GM21737 (cell line): Measurements from ENCODE around the gene PARP4.
A peak's percentile ranks its signal among the peaks of the same experiment; 100 is the strongest.
"Not testable (repeated sequence)": the region's sequence is repeated elsewhere in the genome, so short reads cannot be mapped to it uniquely, and the experiment has no call there.

Experiments used
- ATAC-seq: cut with Tn5 transposase; IDR thresholded peaks from one replicate; pipeline ENCODE4 v1.9.1; 2021; ENCODE audit warnings: mild to moderate bottlenecking, moderate library complexity; ENCODE audit not compliant: unreplicated experiment

Gene PARP4

DNA sequence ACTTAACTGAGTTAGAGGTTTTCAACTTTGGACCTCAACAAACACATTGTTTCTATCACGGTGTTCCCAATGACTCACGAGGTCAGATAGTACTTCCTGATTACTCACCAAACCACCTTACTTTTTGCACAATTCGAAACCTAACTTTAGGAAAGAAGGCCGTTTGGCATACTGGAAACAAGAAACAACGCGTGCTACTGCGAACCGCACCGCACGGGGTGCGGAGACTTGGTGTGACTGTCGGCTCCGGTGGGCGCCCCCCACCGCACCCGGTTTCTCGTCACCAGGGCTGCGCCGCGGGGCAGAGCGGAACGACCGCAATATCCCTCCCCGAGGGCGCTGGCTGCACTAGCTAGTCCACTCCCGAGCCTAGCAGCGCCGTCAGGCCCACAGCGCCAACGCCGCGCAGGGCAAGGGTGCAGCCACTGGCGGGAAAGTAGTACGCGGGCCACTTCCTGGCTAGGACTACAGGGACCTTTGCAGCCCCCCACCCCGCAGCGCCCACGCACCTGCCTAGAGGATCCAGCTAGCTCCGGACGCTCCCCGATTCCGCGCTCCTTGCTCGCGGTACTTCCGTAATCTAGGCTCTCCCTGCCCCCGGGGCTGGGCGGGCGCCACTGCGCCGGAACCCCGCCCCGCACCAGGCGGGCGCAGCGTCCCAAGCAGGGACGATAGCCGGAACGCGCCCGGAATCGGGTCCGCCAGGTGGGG lies at the start of gene PARP4:
Gene PARP4, minus strand, starts transcription at position 582 of the 711 bp plus-strand sequence. CDS start 9,002 bp downstream, outside the sequence.
- peak; percentile 72 for ATAC-seq

DNA sequence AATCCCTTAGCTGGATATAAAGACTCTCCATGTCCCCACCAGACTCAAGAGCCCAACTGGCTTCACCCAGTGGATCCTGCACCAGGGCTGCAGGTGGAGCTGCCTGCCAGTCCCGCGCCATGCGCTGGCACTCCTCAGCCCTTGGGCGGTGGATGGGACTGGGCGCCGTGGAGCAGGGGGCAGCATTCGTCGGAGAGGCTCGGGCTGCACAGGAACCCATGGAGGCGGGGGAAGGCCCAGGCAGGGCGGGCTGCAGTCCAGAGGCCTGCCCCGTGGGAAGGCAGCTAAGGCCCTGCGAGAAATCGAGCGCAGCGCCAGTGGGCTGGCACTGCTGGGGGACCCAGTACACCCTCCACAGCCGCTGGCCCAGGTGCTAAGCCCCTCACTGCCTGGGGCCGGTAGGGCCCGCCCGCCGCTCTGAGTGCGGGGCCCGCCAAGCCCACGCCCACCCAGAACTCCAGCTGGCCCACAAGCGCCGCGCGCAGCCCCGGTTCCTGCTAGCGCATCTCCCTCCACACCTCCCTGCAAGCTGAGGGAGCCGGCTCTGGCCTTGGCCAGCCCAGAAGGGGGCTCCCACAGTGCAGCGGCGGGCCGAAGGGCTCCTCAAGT lies 48.1 kb upstream of the PARP4 start:
- ATAC-seq: not testable (repeated sequence)

DNA sequence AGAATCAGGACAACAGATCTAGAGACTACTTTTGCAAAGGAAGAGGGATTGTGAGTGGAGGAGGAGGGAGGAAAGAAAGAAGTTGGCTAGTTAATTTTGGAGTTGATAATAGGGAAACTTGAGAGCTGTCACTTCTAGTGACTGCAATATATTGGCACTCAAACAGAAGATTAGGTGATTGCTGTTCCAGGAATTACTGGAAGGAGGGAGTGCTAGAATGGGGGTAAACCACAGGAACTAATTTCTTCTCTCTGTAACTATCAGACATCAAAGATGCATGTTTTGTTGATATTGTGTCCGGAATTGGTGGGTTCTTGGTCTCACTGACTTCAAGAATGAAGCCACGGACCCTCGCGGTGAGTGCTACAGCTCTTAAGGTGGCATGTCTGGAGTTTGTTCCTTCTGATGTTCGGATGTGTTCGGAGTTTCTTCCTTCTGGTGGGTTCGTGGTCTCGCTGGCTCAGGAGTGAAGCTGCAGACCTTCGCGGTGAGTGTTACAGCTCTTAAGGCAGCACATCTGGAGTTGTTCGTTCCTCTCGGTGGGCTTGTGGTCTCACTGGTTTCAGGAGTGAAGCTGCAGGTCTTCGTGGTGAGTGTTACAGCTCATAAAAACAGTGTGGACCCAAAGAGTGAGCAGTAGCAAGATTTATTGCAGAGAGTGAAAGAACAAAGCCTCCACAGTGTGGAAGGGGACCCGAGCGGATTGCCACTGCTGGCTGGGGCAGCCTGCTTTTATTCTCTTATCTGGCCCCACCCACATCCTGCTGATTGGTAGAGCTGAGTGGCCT lies 47.0 kb upstream of the PARP4 start:
- ATAC-seq: not testable (repeated sequence)

DNA sequence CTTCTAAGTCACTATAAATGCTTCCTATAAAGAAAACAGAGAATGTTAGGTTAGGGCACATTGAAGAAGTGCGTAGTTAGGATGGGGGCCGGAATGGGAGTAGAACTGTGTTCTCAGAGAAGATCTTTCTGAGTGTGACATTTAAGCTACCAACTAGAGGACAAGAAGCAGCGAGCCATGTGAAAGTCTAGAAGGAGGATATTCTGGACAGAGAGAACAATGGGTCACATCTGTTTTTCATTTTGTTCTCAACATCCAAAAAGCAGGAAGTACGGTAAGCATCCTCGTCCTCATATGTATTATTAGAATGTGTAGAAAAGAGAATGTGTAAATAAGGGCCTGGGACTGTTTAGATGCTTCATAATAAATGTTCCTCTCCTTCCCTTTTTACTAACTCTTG lies 44.5 kb upstream of the PARP4 start:
- no peak for ATAC-seq

DNA sequence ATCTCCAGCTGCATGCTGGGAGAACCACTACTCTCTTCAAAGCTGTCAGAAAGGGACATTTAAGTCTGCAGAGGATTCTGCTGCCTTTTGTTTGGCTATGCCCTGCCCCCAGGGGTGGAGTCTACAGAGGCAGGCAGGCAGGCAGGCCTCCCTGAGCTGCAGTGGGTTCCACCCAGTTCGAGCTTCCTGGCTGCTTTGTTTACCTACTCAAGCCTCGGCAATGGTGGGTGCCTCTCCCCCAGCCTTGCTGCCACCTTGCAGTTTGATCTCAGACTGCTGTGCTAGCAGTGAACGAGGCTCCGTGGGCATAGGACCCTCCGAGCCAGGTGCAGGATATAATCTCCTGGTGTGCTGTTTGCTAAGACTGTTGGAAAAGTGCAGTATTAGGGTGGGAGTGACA lies 41.3 kb upstream of the PARP4 start:
- ATAC-seq: not testable (repeated sequence)

DNA sequence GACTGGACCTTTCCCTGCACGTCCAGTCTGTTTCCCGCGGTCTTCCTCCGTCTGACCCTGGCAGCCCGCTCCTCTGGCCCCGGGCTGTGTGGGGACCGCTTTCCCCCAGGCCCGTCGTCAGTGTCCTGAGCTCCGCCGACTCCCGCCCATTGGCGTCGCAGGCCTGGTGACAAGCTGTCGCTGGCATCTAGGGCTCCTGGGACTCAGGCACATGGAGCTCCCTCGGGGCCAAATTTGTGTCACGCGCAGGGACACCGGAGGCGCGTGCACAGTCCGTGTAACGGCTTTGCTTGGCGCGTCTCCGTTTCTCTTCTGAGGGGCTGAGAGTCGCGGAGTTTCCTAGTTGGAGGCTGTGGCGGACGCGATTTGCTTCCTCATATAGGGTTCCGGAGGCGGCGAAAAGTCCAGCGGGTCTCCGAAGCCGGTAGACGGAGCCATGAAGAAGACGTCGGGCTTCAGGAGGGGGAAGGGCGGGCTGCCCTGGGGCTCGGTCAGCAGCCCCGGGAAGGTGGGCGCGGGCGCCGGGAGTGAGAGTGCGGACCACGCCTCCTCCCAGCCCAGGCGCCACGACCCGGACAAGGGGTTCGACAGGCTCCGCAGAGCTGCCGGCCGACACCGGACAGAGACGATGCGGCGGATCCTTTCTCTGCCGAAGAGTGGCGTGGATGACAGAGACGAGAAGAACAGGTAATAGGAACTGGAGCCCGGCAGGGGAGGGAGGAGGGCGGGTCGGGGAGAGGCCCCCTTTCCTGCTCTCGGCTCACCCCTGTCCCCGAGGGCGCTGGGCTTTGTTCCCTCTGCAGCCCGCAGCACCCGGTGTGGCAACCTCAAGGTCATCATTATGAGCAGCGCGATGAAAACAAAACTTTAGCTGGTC lies 29.1 kb upstream of the PARP4 start:
- ATAC-seq: not testable (repeated sequence)

DNA sequence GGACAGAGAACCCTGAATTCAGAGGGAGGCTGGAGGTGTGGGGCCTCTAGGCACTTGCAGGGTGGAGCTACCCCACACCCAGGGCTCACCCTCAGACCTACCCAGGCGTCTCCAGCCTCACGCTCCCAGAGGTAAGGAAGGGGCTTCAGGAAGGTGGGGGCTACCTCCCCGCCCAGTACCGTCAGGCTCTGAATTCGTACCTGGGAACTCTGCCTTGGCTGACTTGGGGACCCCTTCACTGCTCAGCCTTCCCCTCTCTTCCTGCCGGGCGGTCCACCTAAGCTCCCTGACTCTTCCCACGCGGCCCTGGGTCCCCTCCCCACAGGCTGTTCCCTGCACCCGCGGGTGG lies 28.5 kb upstream of the PARP4 start:
- ATAC-seq: no peak

DNA sequence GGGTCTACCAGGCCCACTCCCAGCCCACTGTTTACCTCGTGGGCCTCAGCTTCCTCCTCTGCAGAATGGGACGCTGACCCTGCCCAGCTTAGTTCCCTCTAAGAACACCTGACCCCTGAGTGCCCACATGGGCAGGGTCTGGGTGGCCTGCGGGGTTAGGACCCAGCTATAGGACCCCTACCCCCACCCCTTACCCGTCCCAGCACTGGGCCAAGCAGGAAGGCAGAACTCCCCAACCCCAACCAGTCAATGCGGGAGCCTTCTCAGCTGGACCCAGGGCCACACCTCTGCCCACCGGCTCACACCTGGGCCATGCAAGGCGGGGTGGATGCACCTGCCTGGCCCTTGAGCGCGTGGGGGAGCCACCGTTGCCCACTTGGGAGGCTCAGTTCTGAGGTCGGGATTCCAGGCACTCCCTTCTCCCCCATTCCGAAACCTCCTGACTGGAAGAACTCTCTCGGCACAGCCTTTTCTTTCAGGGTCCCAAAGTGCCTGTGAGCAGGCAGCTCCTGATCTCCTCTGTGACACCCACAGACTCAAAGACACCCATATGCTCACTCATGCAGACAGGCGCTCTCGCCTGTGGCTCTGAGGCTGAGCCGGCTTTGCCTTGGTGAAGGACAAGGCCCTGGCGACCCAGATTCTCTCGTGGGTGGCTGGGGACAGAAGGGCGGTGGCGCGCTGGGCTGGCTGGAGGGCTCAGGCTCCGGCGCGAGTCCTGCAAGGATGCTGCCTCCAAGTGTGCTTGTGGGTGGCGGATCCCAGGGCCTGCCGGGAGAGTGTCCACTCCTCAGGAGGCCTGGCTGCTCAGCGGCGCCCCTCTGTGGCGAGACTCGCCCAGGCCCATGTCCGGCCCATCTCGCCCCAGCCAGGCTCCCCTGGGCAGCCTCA lies 27.9 kb upstream of the PARP4 start:
- ATAC-seq: no peak

DNA sequence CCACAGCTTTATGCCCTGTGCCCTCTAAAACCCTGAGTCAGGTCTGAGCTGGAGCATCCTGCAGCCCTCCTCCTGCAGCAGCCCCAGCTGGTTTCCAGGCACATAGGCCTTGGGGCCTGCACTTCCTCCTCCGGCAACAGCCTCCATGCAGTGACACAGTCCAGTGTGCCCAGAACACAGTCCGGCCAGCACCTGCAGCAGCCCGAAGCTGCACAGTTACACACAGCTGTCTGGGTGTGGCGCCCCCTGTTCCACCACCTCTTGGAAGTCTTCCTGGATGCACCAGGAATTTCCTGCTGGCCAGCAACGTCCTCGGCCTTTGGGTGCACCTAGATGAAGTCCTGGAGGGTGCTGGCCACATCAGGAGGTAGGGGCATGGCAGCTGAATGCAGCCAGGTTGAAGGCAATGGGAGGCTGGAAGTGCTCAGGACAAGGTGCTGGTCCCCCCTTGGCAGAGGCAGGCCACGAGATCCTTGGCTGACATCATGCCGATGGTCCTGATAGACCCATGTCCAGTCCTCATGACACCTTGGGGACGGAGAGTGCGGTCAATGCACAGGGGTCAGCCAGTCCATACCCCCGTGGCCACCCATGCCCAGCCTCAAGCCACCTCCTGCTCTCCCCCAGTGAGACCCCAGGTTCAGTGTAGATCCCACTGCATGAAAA lies 27.1 kb upstream of the PARP4 start:
- no peak for ATAC-seq

DNA sequence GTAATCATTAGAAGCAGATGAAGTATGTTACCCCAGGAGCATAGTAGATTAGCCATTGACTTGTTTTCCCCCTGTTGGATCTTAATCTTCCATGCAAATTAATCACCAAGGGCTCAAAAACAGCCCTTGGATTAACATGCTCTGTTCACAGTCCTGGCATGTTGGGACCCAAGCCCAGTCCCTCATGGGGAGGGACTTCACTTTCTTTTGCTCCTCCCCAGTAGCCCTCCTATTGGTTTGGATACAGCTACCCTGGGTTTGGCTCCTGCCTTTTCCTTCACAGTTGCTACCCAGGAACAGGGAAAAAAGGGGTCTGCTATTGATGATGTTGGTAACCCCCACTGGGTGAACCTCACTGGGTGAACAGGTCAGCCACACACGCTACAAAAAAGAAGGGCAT lies 16.9 kb upstream of the PARP4 start:
- no peak for ATAC-seq

DNA sequence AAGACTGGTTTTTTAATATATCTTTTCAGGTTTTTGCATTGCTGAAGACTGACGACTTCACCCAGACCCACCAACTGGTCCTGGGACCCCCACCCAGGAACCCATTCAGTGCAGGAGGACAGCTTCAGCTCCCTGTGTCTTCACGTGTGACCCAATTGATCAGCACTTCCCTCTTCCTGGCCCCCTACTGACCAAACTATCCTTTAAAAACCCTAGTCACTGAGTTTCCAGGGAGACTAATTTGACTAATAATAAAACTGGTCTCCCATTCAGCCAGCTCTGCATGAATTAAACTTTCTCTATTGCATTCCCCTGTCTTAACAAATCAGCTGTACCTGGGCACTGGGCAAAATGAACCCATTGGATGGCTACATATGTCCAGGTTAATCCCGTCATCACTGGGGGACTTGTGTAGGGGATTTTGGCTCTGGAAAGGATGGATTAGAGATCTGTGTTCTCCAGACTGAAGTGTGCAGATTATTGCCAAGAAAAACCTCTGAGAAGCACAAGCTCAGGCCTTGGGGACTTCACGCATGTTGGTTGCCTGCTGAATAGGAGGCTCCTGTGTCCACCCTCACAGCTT lies 16.3 kb upstream of the PARP4 start:
- ATAC-seq: no peak

DNA sequence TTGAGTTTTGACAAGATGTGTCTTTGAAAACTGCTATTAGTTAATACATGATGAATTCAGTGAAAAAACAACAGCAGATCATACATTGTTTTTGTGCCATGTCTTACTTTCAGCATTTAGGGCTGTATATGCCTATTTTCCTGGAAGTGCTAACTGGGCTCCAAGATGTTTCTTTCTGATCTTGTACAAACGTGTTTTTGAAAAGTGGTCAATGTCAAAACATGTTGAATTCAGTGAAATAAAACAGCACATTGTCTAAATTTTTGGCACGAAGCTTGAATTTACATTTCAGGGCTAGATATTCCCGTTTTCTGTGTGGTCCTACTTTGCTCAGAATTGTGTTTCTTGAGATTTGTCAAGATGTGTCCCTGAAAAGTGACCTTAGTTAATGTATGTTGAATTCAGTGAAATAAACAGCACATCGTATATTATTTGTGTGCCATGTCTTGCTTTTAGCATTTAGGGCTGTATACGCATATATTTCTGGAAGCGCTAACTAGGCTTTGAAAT lies 14.7 kb upstream of the PARP4 start:
- no peak for ATAC-seq

DNA sequence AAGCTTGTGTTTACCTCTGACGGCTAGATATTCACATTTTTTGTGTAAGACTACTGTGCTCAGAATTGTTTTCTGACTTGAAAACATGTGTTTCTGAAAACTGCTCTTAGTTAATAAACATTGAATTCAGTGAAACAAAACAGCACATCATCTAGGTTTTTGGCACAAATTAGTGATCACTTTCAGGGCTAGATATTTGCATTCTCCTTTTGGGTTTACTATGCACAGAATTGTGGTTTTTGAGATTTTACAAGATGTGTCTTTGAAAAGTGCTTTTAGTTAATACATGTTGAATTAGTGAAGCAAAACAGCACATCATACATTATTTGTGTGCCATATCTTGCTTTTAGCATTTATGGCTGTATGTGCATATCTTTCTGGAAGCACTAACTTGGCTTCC lies 8.2 kb upstream of the PARP4 start:
- ATAC-seq: no peak

DNA sequence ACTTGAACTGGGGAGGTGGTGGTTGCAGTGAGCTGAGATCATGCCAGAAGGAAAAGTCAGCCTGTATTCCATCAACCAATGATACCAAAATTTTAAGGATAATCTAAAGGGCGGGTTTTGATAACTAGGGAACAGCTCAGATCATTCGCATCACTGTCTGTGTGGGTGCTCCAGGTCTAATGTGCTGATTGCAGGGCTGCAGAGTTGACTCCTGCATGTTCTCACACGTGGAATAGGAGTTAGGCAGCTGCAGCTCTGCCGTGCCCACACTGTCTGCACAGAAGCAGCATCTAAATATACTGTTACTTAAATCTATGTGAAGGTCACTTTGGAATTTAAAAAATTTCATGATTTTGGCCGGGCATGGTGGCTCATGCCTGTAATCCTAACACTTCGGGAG lies 4.3 kb upstream of the PARP4 start:
- ATAC-seq: no peak

DNA sequence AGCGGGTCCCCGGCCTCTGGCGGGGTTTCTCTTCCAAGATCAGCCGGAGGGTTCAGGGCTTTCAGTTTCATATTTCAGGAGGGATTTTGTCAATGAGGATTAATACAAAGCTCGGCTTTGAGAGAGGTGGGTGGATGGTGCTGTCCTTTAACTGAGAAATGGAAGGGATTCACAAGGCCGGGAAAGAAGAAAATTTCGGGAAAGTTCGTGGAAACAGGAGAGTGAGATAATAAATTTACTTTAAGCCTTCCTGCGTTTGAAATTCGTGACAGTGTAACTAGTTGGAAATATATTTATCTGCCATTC lies 283 bp upstream of the PARP4 start:
- ATAC-seq: no peak

DNA sequence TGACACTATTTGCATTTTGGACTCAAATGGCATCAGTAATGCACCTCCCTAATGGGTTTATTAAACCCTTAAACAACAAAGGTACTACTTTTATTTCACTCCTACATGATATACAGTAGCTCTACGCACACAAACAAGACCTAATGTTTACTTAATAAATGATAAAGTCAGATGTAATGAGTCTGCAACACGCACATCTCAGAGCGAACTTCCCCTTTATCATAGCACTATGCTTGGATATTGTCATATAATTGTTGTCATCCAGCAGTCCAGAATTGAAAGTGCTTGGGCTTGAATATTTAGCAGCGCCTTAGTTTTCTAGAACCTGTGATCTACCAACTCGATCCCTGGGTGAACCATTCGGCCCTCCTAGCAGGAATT lies 772 bp downstream of the PARP4 start:
- peak; percentile 5 for ATAC-seq

DNA sequence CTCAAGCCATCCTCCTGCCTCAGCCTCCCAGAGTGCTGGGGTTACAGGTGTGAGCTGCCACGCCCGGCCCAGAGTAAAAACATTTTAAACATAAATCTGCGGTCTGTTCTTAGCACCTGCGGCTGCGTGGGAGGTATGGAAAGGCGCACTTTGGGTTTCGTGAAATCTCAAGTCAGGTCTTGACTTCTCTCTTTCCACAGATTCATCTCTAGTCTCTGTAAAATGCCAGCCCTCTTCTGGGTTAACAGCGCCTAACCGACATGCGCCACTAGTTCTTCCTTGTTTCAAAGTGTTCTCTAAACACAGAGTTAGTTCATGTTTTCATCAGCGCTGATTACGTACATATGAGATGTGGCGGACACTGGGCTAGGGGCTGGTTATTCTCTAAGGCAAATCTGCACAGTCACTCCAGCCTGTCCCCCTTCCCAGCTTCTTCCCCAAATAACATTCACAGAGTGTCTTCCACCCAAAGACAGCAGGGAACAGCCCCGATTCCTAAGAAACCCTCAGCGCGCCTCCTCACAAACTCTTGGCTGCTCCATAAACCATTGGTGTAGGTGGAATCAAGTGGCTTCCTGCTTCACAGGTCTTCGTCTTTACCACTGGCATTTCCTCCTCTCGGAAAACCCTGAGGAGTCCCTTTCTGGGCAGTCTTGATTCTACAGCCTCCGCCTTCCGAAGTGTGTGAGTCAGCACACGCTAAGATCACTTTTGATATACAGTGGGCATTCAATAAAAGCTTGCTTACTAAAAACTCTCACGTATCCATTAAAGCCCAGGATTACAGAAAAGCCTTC lies 1.4 kb downstream of the PARP4 start:
- peak; percentile 44 for ATAC-seq

DNA sequence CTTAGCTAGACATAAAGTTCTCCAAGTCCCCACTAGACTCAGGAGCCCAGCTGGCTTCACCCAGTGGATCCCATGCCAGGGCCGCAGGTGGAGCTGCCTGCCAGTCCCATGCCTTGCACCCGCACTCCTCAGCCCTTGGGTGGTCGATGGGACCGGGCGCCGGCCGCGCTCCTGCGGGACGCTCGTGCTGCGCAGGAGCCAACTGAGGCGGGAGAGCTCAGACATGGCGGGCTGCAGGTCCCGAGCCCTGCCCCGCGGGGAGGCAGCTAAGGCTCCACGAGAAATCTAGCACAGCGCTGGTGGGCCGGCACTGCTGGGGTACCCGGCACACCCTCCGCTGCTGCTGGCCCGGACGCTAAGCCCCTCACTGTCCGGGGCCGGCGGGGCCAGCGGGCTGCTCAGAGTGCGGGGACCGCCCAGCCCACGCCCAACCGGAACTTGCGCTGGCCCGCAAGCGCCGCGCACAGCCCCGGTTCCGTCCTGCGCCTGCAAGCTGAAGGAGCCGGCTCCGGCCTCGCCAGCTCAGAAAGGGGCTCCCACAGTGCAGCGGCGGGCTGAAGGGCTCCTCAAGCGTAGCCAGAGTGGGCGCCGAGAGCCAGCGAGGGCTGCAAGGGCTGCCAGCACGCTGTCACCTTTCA lies 5.8 kb downstream of the PARP4 start:
- ATAC-seq: no peak
